Lower leg skin (tissue), 4 donors: ENCODE data around the gene THUMPD2. TPM values are rescaled to one million over a fixed set of nuclear protein-coding genes. Genes with fewer than 3 reads are reported as not detected.

Source experiments
- DNase-seq, 2 donors: peaks; one replicate each; pipeline ENCODE4 v3.0.0-alpha.2; 2019; ENCODE audit warnings: low spot score in 2 of 2
- H3K4me3 ChIP-seq: fragments of 200-600 bp; sonication (generic); 2 replicates; pipeline ENCODE4 v1.5.1; 2017; ENCODE audit warnings: mild to moderate bottlenecking, low read depth; ENCODE audit not compliant: poor library complexity, severe bottlenecking
- POLR2A ChIP-seq, 2 donors: fragments of 450-650 bp; IDR thresholded peaks; one replicate each; pipeline ENCODE4 v1.6.1; 2016 to 2017; ENCODE audit warnings: antibody characterized with exemption in 2 of 2, mild to moderate bottlenecking in 1 of 2, moderate library complexity in 1 of 2
- WGBS, 2 donors: methylation state at CpG; one replicate each; pipeline ENCODE4 v1.1.5; 2018; 5-methylcytosine and 5-hydroxymethylcytosine counted together
- intact Hi-C: fragments of 100-400 bp; cut with DNase I; formaldehyde crosslinking; loops from one replicate; pipeline ENCODE4 v1.15.0; 2023; ENCODE audit warnings: low total_unique reads
- total RNA-seq, 4 donors: library from RNA; depleted of rRNA; stranded (reverse); fragments of >200 nt; gene quantifications; one replicate each; pipeline ENCODE4 v1.1.0, GENCODE V29; 2016
- TF ChIP-seq, protein P1 (sequence below), 3 donors: fragments of 450-650 bp; IDR thresholded peaks; one replicate each; pipeline ENCODE4 v1.5.1; 2016; ENCODE audit warnings: antibody characterized with exemption in 3 of 3, mild to moderate bottlenecking in 3 of 3, moderate library complexity in 2 of 3

The THUMPD2 gene, protein sequence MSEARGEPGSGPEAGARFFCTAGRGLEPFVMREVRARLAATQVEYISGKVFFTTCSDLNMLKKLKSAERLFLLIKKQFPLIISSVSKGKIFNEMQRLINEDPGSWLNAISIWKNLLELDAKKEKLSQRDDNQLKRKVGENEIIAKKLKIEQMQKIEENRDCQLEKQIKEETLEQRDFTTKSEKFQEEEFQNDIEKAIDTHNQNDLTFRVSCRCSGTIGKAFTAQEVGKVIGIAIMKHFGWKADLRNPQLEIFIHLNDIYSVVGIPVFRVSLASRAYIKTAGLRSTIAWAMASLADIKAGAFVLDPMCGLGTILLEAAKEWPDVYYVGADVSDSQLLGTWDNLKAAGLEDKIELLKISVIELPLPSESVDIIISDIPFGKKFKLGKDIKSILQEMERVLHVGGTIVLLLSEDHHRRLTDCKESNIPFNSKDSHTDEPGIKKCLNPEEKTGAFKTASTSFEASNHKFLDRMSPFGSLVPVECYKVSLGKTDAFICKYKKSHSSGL
- 10 to 100 TPM; 11.1 to 18.0 (median 14.7) TPM for total RNA-seq

GRCh38 chr2:39778775-39779340 lies at the start of gene THUMPD2:
Gene THUMPD2 (minus strand): TSS chr2:39779258. CDS start chr2:39779239, 19 bp downstream.
- H3K4me3 ChIP-seq, result peak within 1 kb of the TSS; percentile 93
- no peak for TF ChIP-seq POLR2A (IDR thresholded peaks at IDR 0.05)
- TF ChIP-seq, protein P1, sequence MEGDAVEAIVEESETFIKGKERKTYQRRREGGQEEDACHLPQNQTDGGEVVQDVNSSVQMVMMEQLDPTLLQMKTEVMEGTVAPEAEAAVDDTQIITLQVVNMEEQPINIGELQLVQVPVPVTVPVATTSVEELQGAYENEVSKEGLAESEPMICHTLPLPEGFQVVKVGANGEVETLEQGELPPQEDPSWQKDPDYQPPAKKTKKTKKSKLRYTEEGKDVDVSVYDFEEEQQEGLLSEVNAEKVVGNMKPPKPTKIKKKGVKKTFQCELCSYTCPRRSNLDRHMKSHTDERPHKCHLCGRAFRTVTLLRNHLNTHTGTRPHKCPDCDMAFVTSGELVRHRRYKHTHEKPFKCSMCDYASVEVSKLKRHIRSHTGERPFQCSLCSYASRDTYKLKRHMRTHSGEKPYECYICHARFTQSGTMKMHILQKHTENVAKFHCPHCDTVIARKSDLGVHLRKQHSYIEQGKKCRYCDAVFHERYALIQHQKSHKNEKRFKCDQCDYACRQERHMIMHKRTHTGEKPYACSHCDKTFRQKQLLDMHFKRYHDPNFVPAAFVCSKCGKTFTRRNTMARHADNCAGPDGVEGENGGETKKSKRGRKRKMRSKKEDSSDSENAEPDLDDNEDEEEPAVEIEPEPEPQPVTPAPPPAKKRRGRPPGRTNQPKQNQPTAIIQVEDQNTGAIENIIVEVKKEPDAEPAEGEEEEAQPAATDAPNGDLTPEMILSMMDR (IDR thresholded peaks at IDR 0.05), result no peak
- 1% methylated on average over 24 to 40 of the region's 54 CpGs for WGBS, 2 donors
- peak; percentile 38 to 90 for DNase-seq
- intact Hi-C loops, result no loop called here

- WGBS, 2 donors, result 67 to 68% methylated on average over 3 of the region's 3 CpGs
- TF ChIP-seq, protein P1 (IDR thresholded peaks at IDR 0.05), result no peak
- no peak for TF ChIP-seq POLR2A (IDR thresholded peaks at IDR 0.05)
- intact Hi-C loops, result no loop called here
- no peak for DNase-seq
- H3K4me3 ChIP-seq, result no peak overlapping the region
These were observed 42.8 kb upstream of the THUMPD2 start for GRCh38 chr2:39821871-39822270.

GRCh38 chr2:39816845-39817244 lies 37.8 kb upstream of the THUMPD2 start:
- TF ChIP-seq, protein P1 (IDR thresholded peaks at IDR 0.05), result no peak
- no peak for TF ChIP-seq POLR2A (IDR thresholded peaks at IDR 0.05)
- no peak for DNase-seq
- H3K4me3 ChIP-seq, result no peak overlapping the region
- intact Hi-C loops, result no loop called here
- WGBS, 2 donors, result 87% methylated on average over 8 of the region's 8 CpGs

DNA sequence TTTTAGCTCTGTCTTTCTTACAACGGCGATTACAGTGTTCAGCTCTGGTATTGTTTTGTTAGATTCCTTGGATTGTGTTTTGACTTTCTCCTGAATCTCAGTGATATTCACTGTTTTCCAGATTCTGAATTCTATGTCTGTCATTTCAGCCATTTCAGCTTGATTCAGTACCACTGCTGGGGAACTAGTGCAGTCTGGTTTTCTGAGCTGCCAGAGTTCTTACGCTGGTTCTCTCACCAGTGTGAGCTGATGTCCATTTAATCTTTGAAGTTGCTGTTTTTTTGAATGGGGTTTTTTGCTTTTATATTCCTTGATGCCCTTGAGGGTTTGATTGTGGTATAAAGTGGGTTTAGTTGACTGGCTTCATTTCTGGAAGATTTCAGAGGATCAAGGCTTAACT lies 37.4 kb upstream of the THUMPD2 start:
- no peak for DNase-seq
- intact Hi-C loops, result no loop called here
- H3K4me3 ChIP-seq, result no peak overlapping the region
- TF ChIP-seq, protein P1 (IDR thresholded peaks at IDR 0.05), result no peak
- no peak for TF ChIP-seq POLR2A (IDR thresholded peaks at IDR 0.05)
- 93 to 96% methylated on average over 3 of the region's 3 CpGs for WGBS, 2 donors

- DNase-seq, result no peak
- intact Hi-C loops, result no loop called here
- TF ChIP-seq, protein P1 (IDR thresholded peaks at IDR 0.05), result no peak
- no peak for TF ChIP-seq POLR2A (IDR thresholded peaks at IDR 0.05)
- no peak overlapping the region for H3K4me3 ChIP-seq
- 71 to 90% methylated on average over 4 of the region's 4 CpGs for WGBS, 2 donors
These were observed 27.0 kb upstream of the THUMPD2 start for GRCh38 chr2:39805936-39806608.
